Endodermal cell (in vitro differentiated cells): Measurements from ENCODE around the gene CSNK1E. TPM values are rescaled to one million over a fixed set of nuclear protein-coding genes. Genes with fewer than 3 reads are reported as not detected.

Experiments
- DNase-seq: peaks from one replicate; pipeline ENCODE4 v3.0.0-alpha.2; 2017
- H3K27ac ChIP-seq: 2 replicates; pipeline ENCODE4 v1.5.1; 2013; ENCODE audit warnings: mild to moderate bottlenecking, low read depth, low read length, moderate library complexity
- H3K27me3 ChIP-seq: 2 replicates; pipeline ENCODE4 v1.6.1; 2013; ENCODE audit warnings: mild to moderate bottlenecking, low read length, moderate library complexity; ENCODE audit not compliant: insufficient read depth, control insufficient read depth, poor library complexity, severe bottlenecking
- H3K36me3 ChIP-seq: 2 replicates; pipeline ENCODE4 v1.7.0; 2013; ENCODE audit warnings: mild to moderate bottlenecking, low read length, moderate library complexity; ENCODE audit not compliant: control insufficient read depth, insufficient read depth
- H3K4me1 ChIP-seq: one replicate; pipeline ENCODE4 v1.7.0; 2013; ENCODE audit warnings: low read length; ENCODE audit not compliant: control insufficient read depth, insufficient read depth
- H3K4me3 ChIP-seq: 2 replicates; pipeline ENCODE4 v1.5.1; 2013; ENCODE audit warnings: mild to moderate bottlenecking, low read length, moderate library complexity
- H3K9ac ChIP-seq: 2 replicates; pipeline ENCODE4 v1.6.1; 2013; ENCODE audit warnings: mild to moderate bottlenecking, low read length, moderate library complexity; ENCODE audit not compliant: poor library complexity, severe bottlenecking; ENCODE audit errors: extremely low read depth
- H3K9me3 ChIP-seq: 2 replicates; pipeline ENCODE4 v1.6.1; 2013; ENCODE audit warnings: mild to moderate bottlenecking, low read length, moderate library complexity; ENCODE audit not compliant: control insufficient read depth
- H3K27ac Mint-ChIP-seq: 2 replicates; pipeline ENCODE4 v1.8.0; 2020; ENCODE audit warnings: mixed read lengths
- H3K27me3 Mint-ChIP-seq: 2 replicates; pipeline ENCODE4 v1.8.0; 2021; ENCODE audit warnings: mild to moderate bottlenecking, mixed read lengths; ENCODE audit not compliant: insufficient read depth
- H3K36me3 Mint-ChIP-seq: 2 replicates; pipeline ENCODE4 v1.8.0; 2020; ENCODE audit warnings: low read depth, mixed read lengths
- H3K4me1 Mint-ChIP-seq: 2 replicates; pipeline ENCODE4 v1.8.0; 2020; ENCODE audit warnings: mixed read lengths
- H3K4me3 Mint-ChIP-seq: 2 replicates; pipeline ENCODE4 v1.8.0; 2020; ENCODE audit warnings: mild to moderate bottlenecking, moderate library complexity, mixed read lengths
- H3K9me3 Mint-ChIP-seq: 2 replicates; pipeline ENCODE4 v1.8.0; 2020; ENCODE audit warnings: mild to moderate bottlenecking, mixed read lengths
- WGBS, 2 experiments: methylation state at CpG; one replicate each; pipeline versions ENCODE4 v1.1.5 to v1.1.7; 2013; ENCODE audit warnings: missing lambda C conversion rate in 2 of 2, mixed read lengths in 1 of 2; ENCODE audit not compliant: insufficient coverage in 1 of 2, insufficient read length in 1 of 2; 5-methylcytosine and 5-hydroxymethylcytosine counted together
- total RNA-seq, 2 donors: library from RNA; stranded (reverse); fragmentation: NEBNext Ultra II Directional in 1 of 2; extraction: Animal tissue kit (Norgen Biotek cat#: 25700) in 1 of 2; gene quantifications; 2 replicates in 1 of 2; 3 replicates in 1 of 2; pipeline ENCODE4 v1.2.1, GENCODE V29; 2021
- TF ChIP-seq, protein P1 (sequence below): fragments of 200-600 bp; sonication (generic); conservative IDR thresholded peaks from 2 replicates; pipeline ENCODE4 v1.5.0; 2021; ENCODE audit warnings: antibody characterized with exemption, mild to moderate bottlenecking

Gene CSNK1E
- total RNA-seq, 2 donors from 2014 or later = 224 to 229 TPM

DNA sequence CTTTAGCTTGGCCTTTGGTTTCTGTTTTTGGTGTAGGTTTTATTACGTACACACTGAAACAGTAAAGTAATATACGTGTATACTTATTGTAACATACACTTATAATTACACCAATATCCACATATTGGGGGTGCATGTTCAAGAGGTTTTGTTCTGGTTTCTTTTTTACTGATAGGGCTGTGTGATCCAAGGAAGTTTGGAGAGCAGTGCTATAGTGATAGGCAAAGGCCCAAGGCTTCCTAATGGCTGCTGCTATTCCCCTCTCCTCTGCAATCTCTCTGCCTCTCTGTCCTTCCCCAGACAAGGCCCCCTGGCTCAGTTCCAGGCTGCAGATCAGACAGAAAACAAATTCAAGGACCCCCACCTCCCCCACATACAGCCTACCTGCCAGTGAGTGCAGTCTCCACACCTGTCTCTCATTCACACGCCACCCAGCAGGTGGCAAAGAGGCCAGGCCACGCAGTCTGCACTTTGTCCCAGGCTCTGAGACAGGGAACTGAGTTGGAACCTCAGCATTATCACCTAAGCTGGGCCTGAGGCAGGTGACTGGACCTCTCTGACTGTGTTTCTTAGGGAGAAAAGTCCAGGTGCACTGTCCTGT is 59.5 kb downstream of the CSNK1E start:
- H3K9me3 Mint-ChIP-seq = no peaks in the 10 kb centered on the region
- Histone ChIP-seq H3K27me3 (no peaks in the 10 kb centered on the region), H3K9me3 (no peaks in the 10 kb centered on the region), H3K4me1 (peaks cover 3% of the 10 kb centered on the region), H3K4me3 (no peak overlapping the region), H3K27ac (no peak overlapping the region), H3K9ac (no peak overlapping the region), H3K36me3 (no peaks in the 10 kb centered on the region)
- 73 to 80% methylated on average over 2 of the region's 4 CpGs for WGBS, 2 experiments
- H3K36me3 Mint-ChIP-seq = no peaks in the 10 kb centered on the region
- H3K27ac Mint-ChIP-seq = no peak overlapping the region
- H3K4me3 Mint-ChIP-seq = no peak overlapping the region
- peak; percentile 66 for DNase-seq
- peaks cover 22% of the 10 kb centered on the region for H3K4me1 Mint-ChIP-seq
- H3K27me3 Mint-ChIP-seq = no peaks in the 10 kb centered on the region
- TF ChIP-seq, protein P1, sequence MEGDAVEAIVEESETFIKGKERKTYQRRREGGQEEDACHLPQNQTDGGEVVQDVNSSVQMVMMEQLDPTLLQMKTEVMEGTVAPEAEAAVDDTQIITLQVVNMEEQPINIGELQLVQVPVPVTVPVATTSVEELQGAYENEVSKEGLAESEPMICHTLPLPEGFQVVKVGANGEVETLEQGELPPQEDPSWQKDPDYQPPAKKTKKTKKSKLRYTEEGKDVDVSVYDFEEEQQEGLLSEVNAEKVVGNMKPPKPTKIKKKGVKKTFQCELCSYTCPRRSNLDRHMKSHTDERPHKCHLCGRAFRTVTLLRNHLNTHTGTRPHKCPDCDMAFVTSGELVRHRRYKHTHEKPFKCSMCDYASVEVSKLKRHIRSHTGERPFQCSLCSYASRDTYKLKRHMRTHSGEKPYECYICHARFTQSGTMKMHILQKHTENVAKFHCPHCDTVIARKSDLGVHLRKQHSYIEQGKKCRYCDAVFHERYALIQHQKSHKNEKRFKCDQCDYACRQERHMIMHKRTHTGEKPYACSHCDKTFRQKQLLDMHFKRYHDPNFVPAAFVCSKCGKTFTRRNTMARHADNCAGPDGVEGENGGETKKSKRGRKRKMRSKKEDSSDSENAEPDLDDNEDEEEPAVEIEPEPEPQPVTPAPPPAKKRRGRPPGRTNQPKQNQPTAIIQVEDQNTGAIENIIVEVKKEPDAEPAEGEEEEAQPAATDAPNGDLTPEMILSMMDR = peak; percentile 31

DNA sequence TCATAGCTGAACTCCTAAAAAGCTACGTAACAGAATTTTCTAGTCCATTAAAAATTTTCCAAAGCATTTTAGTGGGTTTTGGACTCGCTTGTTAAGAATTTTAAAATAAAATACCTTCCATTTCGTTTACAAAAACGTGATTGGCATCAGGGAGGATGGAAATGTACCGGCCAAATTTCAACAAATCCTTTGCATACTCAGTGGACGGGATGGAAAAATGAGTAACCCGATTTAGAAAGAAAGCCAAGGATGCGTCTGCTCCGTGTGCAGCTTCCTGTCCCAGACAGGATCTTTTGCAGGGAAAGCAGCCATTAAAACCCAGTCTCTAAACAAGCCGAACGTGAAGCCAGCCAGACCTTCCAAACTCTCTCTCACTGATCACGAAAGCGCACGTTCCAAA is 60.1 kb downstream of the CSNK1E start:
- no peaks in the 10 kb centered on the region for H3K36me3 Mint-ChIP-seq
- WGBS, 2 experiments = 90 to 92% methylated on average over 14 of the region's 14 CpGs
- Histone ChIP-seq H3K36me3 (no peaks in the 10 kb centered on the region), H3K4me3 (no peak overlapping the region), H3K4me1 (peaks cover 3% of the 10 kb centered on the region), H3K9ac (no peak overlapping the region), H3K9me3 (no peaks in the 10 kb centered on the region), H3K27ac (no peak overlapping the region), H3K27me3 (no peaks in the 10 kb centered on the region)
- TF ChIP-seq, protein P1 = no peak
- H3K27ac Mint-ChIP-seq = no peak overlapping the region
- peaks cover 19% of the 10 kb centered on the region for H3K4me1 Mint-ChIP-seq
- no peak overlapping the region for H3K4me3 Mint-ChIP-seq
- H3K27me3 Mint-ChIP-seq = no peaks in the 10 kb centered on the region
- H3K9me3 Mint-ChIP-seq = no peaks in the 10 kb centered on the region
- no peak for DNase-seq

DNA sequence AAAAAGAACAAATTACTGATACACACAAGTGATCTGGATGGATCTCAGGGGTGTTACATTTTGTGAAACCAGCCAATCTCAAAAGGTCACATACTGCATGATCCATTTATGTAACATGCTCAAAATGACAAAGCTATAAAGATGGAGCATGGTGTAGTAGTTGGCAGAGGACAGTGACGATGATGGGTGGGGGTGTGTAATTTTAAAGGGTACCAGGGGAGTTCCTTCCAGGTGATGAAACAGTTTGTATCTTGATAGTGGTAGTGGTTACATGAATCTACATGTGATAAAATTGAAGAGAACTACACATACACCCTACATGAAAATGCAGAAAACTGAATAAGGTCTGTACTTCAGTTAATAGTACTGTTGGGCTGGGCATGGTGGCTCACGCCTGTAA is 61.5 kb downstream of the CSNK1E start:
- Histone ChIP-seq H3K27me3 (no peaks in the 10 kb centered on the region), H3K9ac (no peak overlapping the region), H3K4me1 (peaks cover 3% of the 10 kb centered on the region), H3K9me3 (no peaks in the 10 kb centered on the region), H3K4me3 (no peak overlapping the region), H3K36me3 (no peaks in the 10 kb centered on the region), H3K27ac (no peak overlapping the region)
- WGBS, 2 experiments = 80 to 94% methylated on average over 1 to 2 of the region's 2 CpGs
- Mint-ChIP-seq H3K4me3 (no peak overlapping the region), H3K4me1 (peaks cover 9% of the 10 kb centered on the region), H3K36me3 (peaks cover 3% of the 10 kb centered on the region), H3K27me3 (no peaks in the 10 kb centered on the region), H3K27ac (no peak overlapping the region), H3K9me3 (no peaks in the 10 kb centered on the region)
- TF ChIP-seq, protein P1 = no peak
- no peak for DNase-seq
